Activated CD4-positive, alpha-beta T cell treated with anti-CD3 and anti-CD28 coated beads for 1 hour (primary cell): ENCODE data around the gene SMYD2.
"Not testable (repeated sequence)": the region's sequence is repeated elsewhere in the genome, so short reads cannot be mapped to it uniquely, and the experiment has no call there.

Source experiments
- DNase-seq: peaks from one replicate; pipeline ENCODE4 v3.0.0-alpha.2; 2020

SMYD2 gene

GRCh38 chr1:214271995-214272731, 8.8 kb upstream of the SMYD2 start:
- no peak for DNase-seq

- DNase-seq, result no peak
These were observed 7.9 kb upstream of the SMYD2 start for GRCh38 chr1:214272964-214273533.

- DNase-seq, result not testable (repeated sequence)
These were observed 5.3 kb upstream of the SMYD2 start for GRCh38 chr1:214275700-214276099.

- DNase-seq, result no peak
These were observed 4.2 kb upstream of the SMYD2 start for GRCh38 chr1:214276786-214277185.

- DNase-seq, result no peak
These were observed 3.0 kb upstream of the SMYD2 start for GRCh38 chr1:214277704-214278635.

- DNase-seq, result no peak
These were observed 456 bp upstream of the SMYD2 start for GRCh38 chr1:214280386-214281020.

- no peak for DNase-seq
These were observed 1.0 kb downstream of the SMYD2 start for GRCh38 chr1:214281720-214282629.

- no peak for DNase-seq
These were observed 1.8 kb downstream of the SMYD2 start for GRCh38 chr1:214282630-214283242.

- no peak for DNase-seq
These were observed 4.9 kb downstream of the SMYD2 start for GRCh38 chr1:214285610-214286440.

- DNase-seq, result no peak
These were observed 6.9 kb downstream of the SMYD2 start for GRCh38 chr1:214287884-214288283.

- DNase-seq, result no peak
These were observed 8.8 kb downstream of the SMYD2 start for GRCh38 chr1:214289574-214290272.

- no peak for DNase-seq
These were observed 9.6 kb downstream of the SMYD2 start for GRCh38 chr1:214290424-214291037.

GRCh38 chr1:214292322-214292721, 11.4 kb downstream of the SMYD2 start:
- DNase-seq, result no peak

- DNase-seq, result no peak
These were observed 15.0 kb downstream of the SMYD2 start for GRCh38 chr1:214295934-214296333.

- no peak for DNase-seq
These were observed 16.1 kb downstream of the SMYD2 start for GRCh38 chr1:214296860-214297745.

GRCh38 chr1:214300149-214300780, 19.3 kb downstream of the SMYD2 start:
- no peak for DNase-seq

- DNase-seq, result no peak
These were observed 20.6 kb downstream of the SMYD2 start for GRCh38 chr1:214301526-214301925.
